Ammon's horn (tissue), 1 donor: ENCODE measurements around the gene PGGT1B.

Experiments used
- DNase-seq: peaks from one replicate; pipeline ENCODE4 v3.0.0-alpha.2; 2016; ENCODE audit warnings: low spot score

PGGT1B gene

DNA sequence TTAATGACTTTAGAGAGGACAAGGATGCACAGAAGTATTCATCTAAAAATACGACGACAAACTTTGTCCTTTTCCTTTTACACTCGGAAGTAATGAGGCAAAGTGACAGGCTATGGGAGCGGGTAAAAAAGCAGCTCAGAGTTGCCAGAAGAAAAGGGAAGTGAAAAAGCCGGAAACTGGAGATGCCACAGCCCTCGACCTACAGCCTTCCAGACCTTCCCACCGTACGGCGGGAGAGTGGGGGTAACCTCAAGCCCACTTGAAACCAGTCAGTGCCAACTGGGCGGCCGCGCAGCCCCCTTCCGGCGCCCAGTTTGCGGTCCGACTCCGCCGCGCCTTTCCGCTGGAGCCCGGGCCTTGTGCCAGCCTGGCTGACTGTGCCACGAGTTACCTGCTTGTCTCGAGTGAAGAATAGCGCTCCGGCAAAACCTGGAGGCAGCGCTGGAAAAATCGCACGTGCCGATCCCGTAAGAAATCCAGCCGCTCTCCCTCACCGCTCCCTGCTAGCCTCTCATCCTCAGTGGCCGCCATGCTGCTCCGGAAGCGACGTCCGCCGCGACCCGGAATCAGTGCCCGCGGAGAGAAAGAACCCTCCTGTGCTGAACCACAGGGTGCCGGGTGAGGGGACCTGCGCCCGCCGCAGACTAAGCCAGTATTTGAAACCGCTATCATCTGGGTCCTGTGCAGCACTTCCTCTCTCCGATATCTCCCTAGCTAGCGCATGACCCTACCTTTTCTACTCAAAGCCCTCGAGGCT, at the start of gene PGGT1B:
Gene PGGT1B (minus strand): TSS at position 557 of the 757 bp plus-strand sequence. CDS start 26 bp downstream, at position 531.
- DNase-seq: peak; percentile 88

DNA sequence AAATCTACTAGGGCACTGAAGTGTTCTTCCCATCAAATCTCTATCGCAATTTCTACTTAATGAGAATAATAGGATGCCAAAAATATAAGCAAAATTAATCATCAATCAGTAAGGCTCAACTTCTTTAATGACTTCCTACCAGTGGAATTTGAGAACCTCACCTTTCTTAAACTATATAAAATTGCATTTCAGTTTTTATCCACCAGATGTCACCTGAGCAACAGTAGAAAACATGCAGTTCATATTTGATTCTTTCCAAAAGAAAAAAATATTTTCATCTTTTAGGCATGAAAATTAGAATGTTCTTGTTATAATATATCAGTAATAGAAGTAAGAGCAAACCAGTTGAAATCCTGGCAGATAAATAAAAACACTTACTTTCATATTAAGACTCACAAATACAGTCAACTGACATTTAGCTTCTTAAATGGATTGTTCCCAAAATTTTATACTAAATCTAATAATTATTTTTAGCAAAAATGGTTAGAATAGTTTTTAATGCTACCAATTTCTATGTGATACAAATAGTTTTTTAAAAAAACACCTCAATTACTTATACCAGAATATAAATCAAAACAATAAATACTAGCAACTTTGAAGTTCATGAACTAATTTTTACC, 47.2 kb upstream of the PGGT1B start:
- DNase-seq: peak; percentile 23

DNA sequence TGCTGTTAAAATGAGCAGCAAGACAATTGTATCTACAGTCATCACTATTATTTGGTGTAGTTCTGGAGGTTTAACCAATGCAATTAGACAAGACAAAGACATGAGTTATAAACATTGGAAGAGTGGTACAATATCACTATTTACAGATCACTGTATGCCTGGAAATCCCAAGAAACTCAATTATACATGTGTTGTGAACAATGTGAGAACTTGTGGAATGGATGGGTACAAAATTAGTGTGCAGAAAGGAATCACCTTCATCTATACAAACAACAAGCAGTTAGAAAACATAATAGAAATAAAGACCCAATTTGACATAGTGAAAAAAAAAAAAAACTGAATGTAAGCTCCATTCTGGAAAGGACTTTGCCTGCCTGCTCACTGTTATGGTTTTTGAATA, 46.1 kb upstream of the PGGT1B start:
- no peak for DNase-seq

DNA sequence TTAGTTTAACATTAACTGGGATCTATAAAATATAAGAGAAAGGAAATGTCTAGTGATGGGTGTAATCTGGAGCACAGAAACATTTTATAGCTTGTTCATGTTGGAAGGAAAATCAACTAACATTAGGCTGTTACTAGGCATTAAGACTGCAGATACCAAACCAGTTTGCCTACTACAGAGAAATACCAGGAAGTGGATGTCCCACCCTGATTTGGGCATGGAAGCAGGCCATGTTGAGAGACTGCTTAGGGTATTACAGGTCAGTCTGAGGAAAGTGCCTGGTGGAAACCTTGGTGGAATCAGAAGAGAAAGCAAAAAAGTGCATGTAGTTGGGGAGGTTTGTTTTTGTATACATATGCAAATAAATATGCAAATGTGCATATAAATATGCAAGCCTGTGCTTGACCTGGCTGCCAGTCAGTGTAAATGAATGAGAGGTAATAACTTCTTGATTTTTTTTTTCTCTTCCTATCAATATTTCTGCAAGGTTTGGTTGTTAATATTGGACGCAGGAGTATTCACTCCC, 43.4 kb upstream of the PGGT1B start:
- DNase-seq: no peak

DNA sequence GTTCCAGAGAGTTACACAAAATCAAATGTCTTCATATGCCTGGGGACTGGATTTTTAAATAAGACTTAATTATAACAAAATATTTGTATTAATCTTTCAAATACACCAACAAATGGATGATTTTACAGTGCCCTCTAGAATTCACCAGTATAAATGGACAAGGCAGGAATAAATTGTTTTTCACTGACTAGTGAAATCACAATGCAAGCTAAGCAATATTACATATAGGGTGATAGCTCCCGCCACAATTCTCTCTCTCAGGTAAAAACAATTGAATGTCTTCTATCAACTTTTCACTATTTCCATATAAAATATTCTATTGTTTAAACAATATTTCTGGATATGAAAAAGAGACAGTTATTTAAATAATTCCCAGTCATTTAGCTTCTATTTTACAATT, 41.8 kb upstream of the PGGT1B start:
- DNase-seq: no peak

DNA sequence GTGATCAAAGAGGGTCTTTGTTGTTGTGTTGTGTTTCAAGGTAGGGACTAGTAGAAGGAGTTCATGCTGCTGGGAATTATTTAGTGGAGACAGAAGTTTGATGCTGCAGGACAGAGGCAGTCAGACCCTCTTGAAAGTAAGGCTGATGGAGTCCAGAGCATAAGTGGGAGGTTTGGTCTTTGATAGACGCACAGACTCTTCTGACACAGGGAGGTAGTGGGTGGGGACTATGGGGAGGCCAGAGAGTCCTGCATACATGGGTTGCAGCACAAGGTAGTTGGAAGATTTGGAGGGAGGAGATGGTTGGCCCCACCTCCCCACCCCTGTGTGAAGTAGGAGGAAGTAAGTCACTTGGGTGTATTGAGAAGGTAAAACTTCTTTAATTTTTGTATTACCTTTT, 36.1 kb upstream of the PGGT1B start:
- DNase-seq: no peak

DNA sequence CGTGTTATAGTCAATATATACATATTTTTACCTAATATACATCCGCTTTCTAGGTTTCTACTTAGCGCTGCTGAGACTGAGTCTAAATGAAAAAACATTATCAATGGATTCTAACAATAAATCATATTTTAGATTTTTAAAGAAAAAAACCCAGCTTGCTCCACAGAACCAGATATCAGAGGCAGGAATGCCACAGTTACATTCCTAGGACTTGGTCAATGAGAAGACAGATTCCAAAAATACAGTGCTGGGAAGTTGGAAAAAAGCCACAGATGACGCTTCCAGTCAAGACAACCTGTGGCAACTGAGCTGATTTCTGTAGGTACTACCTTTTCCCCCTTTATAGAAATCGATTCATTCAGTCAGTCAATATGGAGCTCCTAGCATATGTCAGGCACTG, 34.4 kb upstream of the PGGT1B start:
- DNase-seq: no peak

DNA sequence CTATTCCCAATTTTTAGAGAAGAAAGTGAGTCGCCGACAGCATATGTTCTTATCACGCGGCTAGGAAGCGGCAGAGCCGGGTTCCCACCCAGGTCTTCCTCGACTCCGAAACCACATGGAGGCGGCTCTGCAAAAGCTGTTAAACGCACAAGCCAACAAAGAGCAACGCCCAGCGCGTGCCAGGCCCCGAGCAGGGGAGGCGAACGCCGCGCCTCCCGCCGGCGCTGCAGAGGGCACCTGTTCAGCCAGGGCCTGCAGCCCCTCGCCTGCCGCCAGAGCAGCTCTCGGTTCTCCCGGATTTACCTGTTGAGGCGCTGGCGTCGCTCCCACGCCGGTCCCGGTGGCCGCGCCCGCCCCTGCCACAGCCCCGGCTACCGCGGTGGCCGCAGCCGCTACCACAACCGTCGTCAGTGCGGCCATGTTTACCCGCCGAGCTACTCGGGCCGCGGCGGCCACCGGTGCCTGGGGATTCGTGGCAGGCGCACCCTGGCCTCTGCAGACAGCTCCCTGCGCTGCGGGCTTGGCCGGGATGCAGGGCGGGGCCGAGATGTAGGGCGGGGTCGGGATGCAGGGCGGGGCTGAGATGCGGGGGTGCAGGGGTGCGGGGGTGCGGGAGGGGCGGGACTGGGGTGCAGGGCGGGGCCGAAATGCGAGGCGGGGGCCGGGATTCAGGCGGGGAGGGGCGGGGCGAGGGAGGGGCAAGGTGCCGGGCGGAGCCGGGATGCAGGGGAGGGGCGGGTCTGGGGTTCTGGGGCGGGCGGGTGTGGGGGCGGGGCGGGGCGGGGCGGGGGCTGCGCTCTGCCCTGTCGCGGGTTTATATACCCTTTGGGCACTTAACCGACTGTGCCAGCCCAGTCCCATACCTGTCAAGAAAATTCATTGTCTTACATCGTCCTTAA, 33.7 kb upstream of the PGGT1B start, which contains the start of gene CCDC112:
Gene CCDC112 (minus strand): TSS at position 531 of the 899 bp plus-strand sequence. CDS start 111 bp downstream, at position 420.
- DNase-seq: peak; percentile 88

DNA sequence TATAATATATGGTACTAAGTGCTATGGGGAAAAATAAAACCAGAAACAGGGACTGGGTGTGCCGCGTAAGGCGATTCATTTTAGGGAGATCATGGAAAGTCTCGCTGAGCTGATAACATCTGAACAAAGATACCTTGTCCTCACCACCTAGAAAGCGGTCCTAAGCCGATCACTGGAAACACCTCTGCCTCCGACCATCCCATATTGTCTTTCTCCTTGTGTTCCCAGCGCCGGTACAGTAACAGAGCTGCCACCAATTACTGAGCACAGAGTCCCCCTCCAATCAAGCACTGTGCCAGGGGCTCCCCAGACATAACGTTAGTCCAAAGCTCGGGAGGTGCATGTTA, 33.1 kb upstream of the PGGT1B start:
- no peak for DNase-seq

DNA sequence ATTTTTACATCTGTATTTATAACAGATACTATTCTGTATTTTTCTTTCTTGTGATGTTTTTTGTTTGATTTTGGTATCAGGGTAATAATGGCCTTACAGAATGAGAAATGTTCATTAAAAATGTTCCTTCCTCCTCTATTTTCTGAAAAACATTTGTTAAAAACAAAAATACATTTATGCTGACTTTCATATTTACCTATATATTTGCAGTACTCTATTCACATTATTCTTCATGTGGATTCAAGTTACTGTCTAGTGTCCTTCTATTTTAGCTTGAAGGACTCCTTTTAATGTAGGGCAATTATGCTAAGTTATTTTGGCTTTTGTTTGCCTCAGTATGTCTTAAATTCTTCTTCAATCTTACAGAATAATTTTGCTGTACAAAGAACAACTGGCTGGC, 28.7 kb upstream of the PGGT1B start:
- no peak for DNase-seq

DNA sequence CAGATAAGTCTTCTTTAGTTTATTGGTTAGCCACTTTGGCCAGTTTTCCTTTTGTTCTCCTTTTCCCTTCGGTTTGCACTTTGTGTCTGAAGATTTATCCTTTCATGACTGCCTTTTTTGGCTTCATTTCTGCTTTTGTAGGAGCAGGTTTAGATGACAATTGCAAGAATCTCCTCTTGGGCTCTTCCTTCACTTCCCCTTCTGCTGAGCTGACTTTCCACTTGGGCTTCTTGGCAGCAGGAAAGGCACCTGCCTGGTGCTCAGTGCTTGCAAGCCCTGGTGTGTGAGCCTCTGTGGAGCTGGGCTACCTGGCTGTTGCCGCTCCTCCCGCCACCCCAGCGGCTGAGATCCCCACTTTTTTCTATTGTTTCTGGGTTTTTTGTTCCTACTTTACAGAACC, 26.4 kb upstream of the PGGT1B start:
- peak; percentile 18 for DNase-seq

DNA sequence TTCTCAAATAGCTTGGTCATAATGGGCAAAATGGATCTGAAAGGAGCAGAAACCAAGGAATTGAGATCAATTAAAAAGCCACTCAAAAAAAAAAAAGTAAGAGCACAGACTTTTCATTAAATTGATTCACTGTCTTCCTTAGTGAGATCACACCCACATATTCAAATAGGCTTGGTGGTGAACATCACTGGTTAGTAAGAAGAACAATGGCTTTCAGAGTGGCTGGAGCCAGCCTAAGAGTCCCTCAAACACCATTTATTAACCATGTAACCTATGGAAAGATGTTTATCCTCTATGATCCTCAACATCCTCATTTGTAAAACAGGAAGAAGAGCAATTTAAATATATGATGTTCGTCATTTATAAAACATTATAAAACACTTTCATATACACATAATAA, 21.3 kb upstream of the PGGT1B start:
- DNase-seq: peak; percentile 20

DNA sequence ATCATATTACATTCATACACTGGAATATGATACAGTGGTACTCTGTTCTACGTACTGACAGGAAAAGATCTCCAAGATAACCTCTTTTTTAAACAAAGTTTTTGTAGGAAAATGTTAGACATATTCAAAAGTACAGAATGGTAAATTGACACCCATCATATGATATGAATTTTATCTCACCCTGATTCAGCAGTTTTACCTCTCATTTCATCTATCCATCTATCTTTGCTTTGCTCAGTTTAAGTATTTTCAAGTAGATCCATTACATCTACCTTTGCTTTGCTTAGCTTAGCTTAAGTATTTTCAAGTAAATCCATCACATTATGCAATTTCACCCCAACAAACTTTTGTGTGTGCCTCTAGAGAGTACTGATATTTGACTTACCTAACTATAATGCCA, 19.5 kb upstream of the PGGT1B start:
- no peak for DNase-seq

DNA sequence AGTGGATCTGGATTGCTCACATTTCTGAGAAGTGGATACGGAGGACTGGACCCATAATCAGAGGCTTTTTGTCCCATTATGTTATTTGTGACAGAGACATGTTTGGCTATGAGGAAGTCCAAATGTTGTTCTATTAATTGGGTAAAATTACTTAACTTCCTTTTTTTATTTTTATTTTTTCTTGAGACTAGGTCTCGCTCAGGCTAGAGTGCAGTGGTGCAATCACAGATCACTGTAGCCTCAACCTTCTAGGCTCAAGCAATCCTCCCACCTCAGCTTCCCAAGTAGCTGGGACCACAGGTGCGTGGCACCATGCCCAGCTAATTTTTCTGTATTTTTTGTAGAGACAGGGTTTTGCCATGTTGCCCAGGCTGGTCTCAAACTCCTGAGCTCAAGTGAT, 11.9 kb upstream of the PGGT1B start:
- no peak for DNase-seq

DNA sequence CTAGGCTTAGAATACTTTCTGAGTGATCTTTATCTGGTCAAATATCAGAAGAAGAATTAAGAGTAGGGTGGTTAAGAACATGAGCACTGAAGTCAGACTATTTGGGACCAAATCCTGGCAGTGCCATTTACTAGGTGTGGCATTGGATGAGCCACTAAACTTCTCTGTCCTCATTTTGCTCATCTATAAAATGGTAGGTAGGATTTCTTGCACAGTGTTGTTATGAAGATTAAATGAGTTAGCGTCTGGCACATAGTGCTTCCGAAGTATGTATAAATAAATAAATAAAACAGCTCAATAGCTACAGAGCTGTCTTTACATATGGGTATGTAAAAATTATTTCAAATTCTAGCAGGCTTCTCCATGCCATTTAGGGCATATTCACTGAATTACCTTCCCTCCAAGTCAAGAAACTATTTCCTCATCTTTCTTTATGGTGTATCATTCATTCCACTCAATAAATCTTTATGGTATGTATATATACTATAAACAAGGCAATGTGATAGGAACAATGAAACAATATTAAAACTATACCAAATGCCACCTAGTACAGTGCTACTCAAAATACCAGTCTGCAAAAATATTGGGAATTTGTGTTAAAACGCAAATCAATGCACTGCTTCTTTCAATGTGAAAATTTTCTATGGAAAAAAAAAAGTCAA, 9.8 kb upstream of the PGGT1B start:
- DNase-seq: no peak

DNA sequence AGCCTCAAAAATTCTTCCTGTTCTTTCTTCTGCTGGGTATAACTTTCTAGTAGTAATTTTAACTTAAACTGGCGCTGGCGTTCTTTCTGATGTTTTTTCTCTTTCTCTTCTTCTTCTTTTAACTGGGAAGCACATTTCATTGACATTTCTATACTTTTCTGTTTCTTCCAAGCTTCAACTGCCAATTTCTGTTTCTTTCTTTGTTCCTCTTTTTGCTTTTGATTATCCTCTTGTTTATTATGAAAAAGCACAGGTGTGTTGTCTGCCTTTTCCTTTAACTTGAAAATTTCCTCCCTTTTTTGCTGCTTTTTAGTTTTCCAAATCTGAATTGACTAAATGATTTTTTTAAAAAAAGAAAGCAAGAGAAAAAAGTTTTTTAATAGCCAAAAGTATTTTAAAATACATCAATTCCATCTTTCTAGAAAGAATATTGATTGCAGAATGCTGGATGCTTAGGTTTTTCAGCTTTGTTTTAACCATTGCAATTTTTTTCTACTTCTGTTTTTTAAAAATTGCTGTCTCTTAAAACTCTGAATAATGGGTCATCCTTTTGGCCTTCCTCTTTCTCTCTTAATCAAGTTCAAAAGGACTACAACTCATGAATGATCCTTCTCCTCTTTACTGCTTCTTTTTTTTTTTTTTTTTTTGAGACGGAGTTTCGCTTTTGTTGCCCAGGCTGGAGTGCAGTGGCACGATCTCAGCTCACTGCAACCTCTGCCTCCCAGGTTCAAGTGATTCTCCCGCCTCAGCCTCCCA, 8.8 kb upstream of the PGGT1B start:
- no peak for DNase-seq

DNA sequence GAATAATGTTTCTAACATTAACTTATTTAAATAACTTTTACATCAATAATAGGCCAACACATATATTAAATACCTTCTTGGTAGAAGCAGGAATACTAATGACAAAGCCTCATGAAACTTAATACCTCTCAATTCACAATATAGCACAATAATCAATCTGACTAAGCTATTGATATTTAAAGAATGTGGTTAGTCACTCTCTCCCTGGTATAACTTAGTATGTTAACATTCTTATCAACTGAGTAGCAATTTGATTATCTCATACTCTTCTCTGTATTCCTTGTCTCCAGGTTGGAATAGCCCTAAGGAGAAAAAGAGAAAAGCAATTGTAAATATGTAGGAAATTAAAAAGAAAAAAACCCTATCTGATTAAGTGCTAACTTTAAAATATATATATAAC, 4.9 kb upstream of the PGGT1B start:
- no peak for DNase-seq

DNA sequence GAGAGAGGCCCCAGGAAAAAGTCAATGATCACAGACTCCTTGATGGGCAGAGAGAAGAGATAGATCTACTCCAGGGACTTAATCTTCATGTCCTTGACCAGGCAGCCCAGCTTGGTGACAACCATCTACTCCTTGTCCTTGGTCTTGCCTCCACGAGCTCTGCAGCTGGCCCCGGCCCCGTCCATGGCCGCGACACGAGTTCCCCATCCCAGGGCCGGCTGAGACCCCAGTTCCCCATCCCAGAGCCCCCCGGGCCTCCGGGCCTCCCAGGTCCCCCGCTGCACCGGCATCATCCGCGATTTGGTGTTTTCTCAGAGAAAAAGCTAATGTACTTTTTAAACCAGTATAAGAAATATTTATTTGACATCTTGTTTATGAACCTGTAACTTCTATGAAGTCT, 2.5 kb upstream of the PGGT1B start:
- no peak for DNase-seq

DNA sequence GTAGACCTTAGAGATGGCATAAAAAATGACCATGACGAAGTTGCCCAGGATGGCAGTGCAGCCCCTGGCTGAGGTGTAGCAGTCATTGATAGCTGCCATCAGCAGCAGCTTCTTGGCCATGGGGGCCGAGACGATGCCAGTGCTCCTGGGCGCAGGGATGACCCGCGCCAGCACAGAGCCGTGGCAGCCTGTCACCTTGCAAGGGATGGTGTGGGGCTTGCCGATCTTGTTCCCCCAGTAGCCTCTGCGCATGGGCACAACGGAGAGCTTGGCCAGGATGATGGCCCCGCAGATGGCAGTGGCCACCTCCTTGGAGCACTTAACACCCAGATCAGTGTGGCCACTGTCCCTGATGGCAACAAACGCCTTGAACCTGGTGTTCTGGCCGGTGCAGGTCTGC, 2.1 kb upstream of the PGGT1B start:
- DNase-seq: no peak

DNA sequence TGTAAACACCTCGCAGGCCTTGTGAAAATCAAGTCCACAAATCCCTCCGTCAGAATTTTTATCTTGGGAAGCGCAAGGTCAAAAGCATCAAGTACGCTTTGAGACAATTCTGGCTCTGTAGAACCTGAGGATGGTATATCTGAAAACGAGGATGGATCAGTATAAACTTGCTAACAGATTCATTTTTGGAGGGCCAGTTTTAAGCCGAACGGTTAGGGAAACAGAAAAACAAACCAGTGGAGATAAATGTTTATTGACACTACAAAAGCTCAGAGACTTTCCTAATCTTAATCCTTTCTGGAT, 352 bp upstream of the PGGT1B start:
- DNase-seq: no peak

DNA sequence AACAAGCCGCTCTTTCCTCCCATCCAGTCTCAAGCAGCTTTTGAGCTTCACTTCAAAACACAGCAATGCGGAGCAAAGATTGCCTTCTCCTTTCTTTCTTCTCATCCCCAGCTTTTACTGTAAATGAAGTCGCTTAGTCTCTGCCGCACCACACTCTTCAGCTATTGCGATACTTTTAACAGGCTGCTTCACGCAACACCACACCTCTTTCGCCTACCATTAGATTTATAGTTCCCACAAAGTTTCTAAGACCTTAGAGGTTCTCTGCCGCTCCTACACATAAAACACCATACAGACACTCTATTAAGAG, 711 bp downstream of the PGGT1B start:
- peak; percentile 8 for DNase-seq

DNA sequence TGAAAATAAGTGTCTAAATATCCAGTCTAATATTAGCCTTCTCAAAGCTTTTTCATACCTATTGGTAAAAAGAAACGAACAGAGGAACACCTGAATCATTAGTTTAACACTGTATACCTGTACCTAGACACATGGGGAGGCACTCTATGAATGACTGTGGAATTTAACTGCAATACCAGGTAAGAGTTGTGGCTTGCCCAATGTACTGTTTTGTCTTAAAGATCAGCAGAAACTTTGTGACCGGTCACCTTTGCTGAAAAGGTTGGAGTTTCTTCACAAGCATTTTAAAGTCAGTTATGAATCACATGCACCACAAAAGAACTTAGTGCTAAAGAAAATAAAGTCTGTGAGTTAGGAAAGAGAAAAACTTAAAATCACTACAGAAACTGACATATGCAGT, 2.4 kb downstream of the PGGT1B start:
- DNase-seq: no peak
